T-helper 2 cell treated with Interferon-gamma antibody and Interleukin-4, amounts not matched to agents 5 μg/mL and 100 μg/mL, for 36 hours (primary cell): ENCODE measurements around the gene DNAJC2.

Source experiments
- DNase-seq: peaks from one replicate; pipeline ENCODE4 v3.0.0; 2021; ENCODE audit warnings: low spot score
- H3K27ac Mint-ChIP-seq: one replicate; pipeline ENCODE4 v1.8.0; 2021; ENCODE audit warnings: mild to moderate bottlenecking, mixed read lengths
- H3K27me3 Mint-ChIP-seq: one replicate; pipeline ENCODE4 v1.8.0; 2021; ENCODE audit warnings: low read depth, mixed read lengths
- H3K36me3 Mint-ChIP-seq: one replicate; pipeline ENCODE4 v1.8.0; 2021; ENCODE audit warnings: low read depth, mixed read lengths
- H3K4me1 Mint-ChIP-seq: one replicate; pipeline ENCODE4 v1.8.0; 2021; ENCODE audit warnings: low read depth, mixed read lengths
- H3K4me3 Mint-ChIP-seq: one replicate; pipeline ENCODE4 v1.8.0; 2022; ENCODE audit warnings: mild to moderate bottlenecking, moderate library complexity, mixed read lengths
- H3K9me3 Mint-ChIP-seq: one replicate; pipeline ENCODE4 v1.8.0; 2021; ENCODE audit warnings: mixed read lengths

Gene DNAJC2

GRCh38 chr7:103344453-103345149 lies at the start of gene DNAJC2:
Gene DNAJC2, minus strand, starts transcription at chr7:103344767. Its CDS starts 145 bp downstream, at chr7:103344622.
- peak; percentile 84 for DNase-seq
- Mint-ChIP-seq H3K9me3 (no peaks in the 10 kb centered on the region), H3K4me1 (peaks cover 32% of the 10 kb centered on the region), H3K4me3 (peak within 1 kb of the TSS; percentile 97), H3K36me3 (peaks cover 39% of the 10 kb centered on the region), H3K27me3 (no peaks in the 10 kb centered on the region), H3K27ac (peak within 1 kb of the TSS; percentile 99)

- Mint-ChIP-seq H3K27ac (no peak overlapping the region), H3K27me3 (peaks cover 7% of the 10 kb centered on the region), H3K36me3 (no peaks in the 10 kb centered on the region), H3K4me3 (no peak overlapping the region), H3K4me1 (no peaks in the 10 kb centered on the region), H3K9me3 (no peaks in the 10 kb centered on the region)
- no peak for DNase-seq
These were observed 47.4 kb upstream of the DNAJC2 start for GRCh38 chr7:103391976-103392375.

GRCh38 chr7:103391150-103391549 lies 46.6 kb upstream of the DNAJC2 start:
- no peak overlapping the region for H3K4me3 Mint-ChIP-seq
- H3K4me1 Mint-ChIP-seq: no peaks in the 10 kb centered on the region
- no peaks in the 10 kb centered on the region for H3K9me3 Mint-ChIP-seq

GRCh38 chr7:103389263-103389662 lies 44.7 kb upstream of the DNAJC2 start:
- H3K27ac Mint-ChIP-seq: no peak overlapping the region
- peaks cover 7% of the 10 kb centered on the region for H3K27me3 Mint-ChIP-seq
- no peak overlapping the region for H3K4me3 Mint-ChIP-seq
- no peaks in the 10 kb centered on the region for H3K4me1 Mint-ChIP-seq
- no peaks in the 10 kb centered on the region for H3K36me3 Mint-ChIP-seq
- no peaks in the 10 kb centered on the region for H3K9me3 Mint-ChIP-seq
- DNase-seq: no peak

More at GRCh38 chr7:103391150-103391549, 46.6 kb upstream of the DNAJC2 start:
- no peak overlapping the region for H3K27ac Mint-ChIP-seq
- H3K27me3 Mint-ChIP-seq: peaks cover 7% of the 10 kb centered on the region
- DNase-seq: no peak
- H3K36me3 Mint-ChIP-seq: no peaks in the 10 kb centered on the region

GRCh38 chr7:103388469-103389140 lies 44.0 kb upstream of the DNAJC2 start:
- Mint-ChIP-seq H3K27me3 (peaks cover 7% of the 10 kb centered on the region), H3K4me3 (no peak overlapping the region), H3K36me3 (no peaks in the 10 kb centered on the region), H3K4me1 (no peaks in the 10 kb centered on the region), H3K9me3 (no peaks in the 10 kb centered on the region), H3K27ac (no peak overlapping the region)
- DNase-seq: no peak

- Mint-ChIP-seq H3K4me3 (no peak overlapping the region), H3K27ac (no peak overlapping the region), H3K9me3 (no peaks in the 10 kb centered on the region), H3K4me1 (peaks cover 2% of the 10 kb centered on the region), H3K27me3 (peaks cover 7% of the 10 kb centered on the region), H3K36me3 (no peaks in the 10 kb centered on the region)
- no peak for DNase-seq
These were observed 42.7 kb upstream of the DNAJC2 start for GRCh38 chr7:103387242-103387641.

- H3K27ac Mint-ChIP-seq: no peak overlapping the region
- H3K9me3 Mint-ChIP-seq: no peaks in the 10 kb centered on the region
- H3K4me1 Mint-ChIP-seq: peaks cover 2% of the 10 kb centered on the region
- H3K4me3 Mint-ChIP-seq: no peak overlapping the region
- H3K27me3 Mint-ChIP-seq: peaks cover 11% of the 10 kb centered on the region
- no peaks in the 10 kb centered on the region for H3K36me3 Mint-ChIP-seq
- DNase-seq: no peak
These were observed 37.5 kb upstream of the DNAJC2 start for GRCh38 chr7:103382032-103382402.

- DNase-seq: no peak
- Mint-ChIP-seq H3K27ac (no peak overlapping the region), H3K4me3 (no peak overlapping the region), H3K9me3 (no peaks in the 10 kb centered on the region), H3K36me3 (no peaks in the 10 kb centered on the region), H3K4me1 (peaks cover 2% of the 10 kb centered on the region), H3K27me3 (peaks cover 13% of the 10 kb centered on the region)
These were observed 36.9 kb upstream of the DNAJC2 start for GRCh38 chr7:103381280-103382031.

GRCh38 chr7:103380395-103381191 lies 36.0 kb upstream of the DNAJC2 start:
- no peaks in the 10 kb centered on the region for H3K36me3 Mint-ChIP-seq
- H3K9me3 Mint-ChIP-seq: no peaks in the 10 kb centered on the region
- no peak overlapping the region for H3K27ac Mint-ChIP-seq
- no peak overlapping the region for H3K4me3 Mint-ChIP-seq
- peaks cover 13% of the 10 kb centered on the region for H3K27me3 Mint-ChIP-seq
- DNase-seq: no peak
- peaks cover 2% of the 10 kb centered on the region for H3K4me1 Mint-ChIP-seq

GRCh38 chr7:103379270-103379975 lies 34.9 kb upstream of the DNAJC2 start:
- H3K4me3 Mint-ChIP-seq: no peak overlapping the region
- no peak for DNase-seq
- peaks cover 13% of the 10 kb centered on the region for H3K27me3 Mint-ChIP-seq
- H3K4me1 Mint-ChIP-seq: peaks cover 2% of the 10 kb centered on the region
- H3K27ac Mint-ChIP-seq: no peak overlapping the region
- H3K36me3 Mint-ChIP-seq: no peaks in the 10 kb centered on the region
- H3K9me3 Mint-ChIP-seq: no peaks in the 10 kb centered on the region

- H3K4me3 Mint-ChIP-seq: no peak overlapping the region
- no peak overlapping the region for H3K27ac Mint-ChIP-seq
- DNase-seq: no peak
- peaks cover 11% of the 10 kb centered on the region for H3K36me3 Mint-ChIP-seq
- H3K27me3 Mint-ChIP-seq: peaks cover 9% of the 10 kb centered on the region
- no peaks in the 10 kb centered on the region for H3K9me3 Mint-ChIP-seq
- H3K4me1 Mint-ChIP-seq: peaks cover 13% of the 10 kb centered on the region
These were observed 29.5 kb upstream of the DNAJC2 start for GRCh38 chr7:103373866-103374643.

GRCh38 chr7:103369432-103369831 lies 24.9 kb upstream of the DNAJC2 start:
- DNase-seq: no peak
- Mint-ChIP-seq H3K27me3 (no peaks in the 10 kb centered on the region), H3K36me3 (peaks cover 44% of the 10 kb centered on the region), H3K9me3 (no peaks in the 10 kb centered on the region), H3K4me1 (peaks cover 13% of the 10 kb centered on the region), H3K27ac (no peak overlapping the region), H3K4me3 (no peak overlapping the region)
